OCI-M2 (cell line): ENCODE measurements around the gene PTGDR.

Experiments
- DNase-seq: peaks from one replicate; lab custom pipeline; 2025; ENCODE audit not compliant: unreplicated experiment; lab: John Stamatoyannopoulos, UW

Gene PTGDR

DNA sequence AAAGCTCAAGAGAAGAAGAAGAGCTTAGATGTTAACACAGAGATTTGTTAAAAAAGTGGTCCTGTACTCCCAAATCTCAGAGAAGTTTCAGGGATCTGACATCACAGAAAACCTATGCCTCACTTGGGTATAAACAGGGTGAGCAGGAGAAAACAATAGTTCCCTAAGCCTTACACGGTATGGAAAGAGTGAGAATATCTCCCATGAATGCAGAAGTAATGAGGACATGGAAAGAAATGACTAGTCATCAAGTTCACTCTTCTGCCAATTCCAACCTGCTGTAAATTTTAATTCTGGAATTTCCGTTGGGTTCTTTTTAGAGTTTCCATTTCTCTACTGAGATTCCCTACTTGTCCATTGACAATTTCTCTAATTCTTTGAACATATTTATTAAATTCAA is 40.4 kb downstream of the PTGDR start:
- DNase-seq = no peak

GRCh38 chr14:52310541-52310940 is 43.0 kb downstream of the PTGDR start:
- no peak for DNase-seq

DNA sequence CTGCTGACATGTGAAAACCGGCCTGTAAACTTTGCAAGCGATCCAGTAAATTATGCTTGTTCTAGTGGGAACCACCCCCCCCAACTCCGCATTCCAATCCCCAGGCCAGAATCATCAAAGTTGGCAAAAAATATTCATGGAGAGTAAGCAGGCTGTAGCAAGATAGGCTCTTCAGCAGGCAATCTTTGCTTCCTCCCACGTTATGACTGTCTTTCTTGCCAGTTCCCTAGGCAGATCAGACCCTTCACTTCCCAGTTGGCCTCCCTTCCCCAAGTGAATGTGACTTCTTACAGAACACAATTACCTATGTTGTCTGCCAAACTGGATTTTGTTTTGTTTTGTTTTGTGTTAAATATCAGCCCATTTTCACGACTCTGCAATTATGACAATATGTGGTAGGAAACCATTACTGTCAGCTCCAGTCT is 45.4 kb downstream of the PTGDR start:
- DNase-seq = no peak

- no peak for DNase-seq
Measured at GRCh38 chr14:52313462-52313861, 46.0 kb downstream of the PTGDR start.

DNA sequence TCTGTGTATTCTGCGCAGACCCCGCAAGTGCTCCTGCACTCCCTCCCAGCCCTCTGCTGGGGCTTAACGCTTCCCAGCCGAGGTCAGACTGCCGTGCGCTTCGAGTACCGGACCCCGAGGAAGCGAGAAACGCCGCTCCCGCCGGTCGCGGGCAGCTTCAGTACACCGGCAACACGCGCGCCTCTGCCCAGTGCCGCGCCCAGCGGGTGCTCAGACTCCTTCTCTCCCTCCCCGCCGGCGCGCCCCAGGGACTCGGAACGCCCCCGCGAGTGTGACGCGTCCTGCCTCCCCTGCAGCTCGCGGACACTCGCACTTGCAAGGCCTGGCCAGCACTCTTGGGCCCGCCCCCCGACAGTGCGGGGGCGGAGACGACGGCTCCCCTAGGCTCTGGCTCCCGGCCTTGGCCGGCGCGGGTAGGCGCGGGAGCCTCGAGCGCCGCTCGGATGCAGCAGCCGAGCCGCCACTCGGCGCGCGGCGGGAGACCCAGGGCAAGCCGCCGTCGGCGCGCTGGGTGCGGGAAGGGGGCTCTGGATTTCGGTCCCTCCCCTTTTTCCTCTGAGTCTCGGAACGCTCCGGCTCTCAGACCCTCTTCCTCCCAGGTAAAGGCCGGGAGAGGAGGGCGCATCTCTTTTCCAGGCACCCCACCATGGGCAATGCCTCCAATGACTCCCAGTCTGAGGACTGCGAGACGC is 46.6 kb downstream of the PTGDR start, which contains the start of gene PTGER2:
Gene PTGER2 (plus strand): TSS at position 410 of the 692 bp plus-strand sequence. CDS start 237 bp downstream, at position 647.
- no peak for DNase-seq

- no peak for DNase-seq
Measured at GRCh38 chr14:52314595-52315354, 47.3 kb downstream of the PTGDR start.

- DNase-seq = no peak
Measured at GRCh38 chr14:52315355-52315718, 47.8 kb downstream of the PTGDR start.

- DNase-seq = no peak
Measured at GRCh38 chr14:52318062-52318461, 50.6 kb downstream of the PTGDR start.

- no peak for DNase-seq
Measured at GRCh38 chr14:52318826-52319645, 51.5 kb downstream of the PTGDR start.

DNA sequence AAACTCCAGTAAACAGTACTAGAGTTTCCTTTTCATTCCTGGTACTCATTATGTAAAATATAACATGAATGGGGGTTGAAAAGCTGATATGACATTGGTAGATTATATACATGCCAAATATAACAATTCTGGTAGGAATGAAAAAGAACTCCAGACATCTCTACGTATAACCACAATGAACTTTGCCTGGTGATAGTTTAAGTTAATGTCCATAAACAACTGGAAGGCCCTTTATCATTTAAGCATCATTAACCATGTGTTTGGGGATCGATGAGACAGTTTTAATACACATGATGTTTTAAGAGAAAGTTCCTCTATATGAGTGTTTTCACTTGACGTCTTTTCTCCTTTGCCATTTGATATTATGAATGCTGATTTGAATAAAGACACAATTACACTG is 52.4 kb downstream of the PTGDR start:
- DNase-seq = no peak

DNA sequence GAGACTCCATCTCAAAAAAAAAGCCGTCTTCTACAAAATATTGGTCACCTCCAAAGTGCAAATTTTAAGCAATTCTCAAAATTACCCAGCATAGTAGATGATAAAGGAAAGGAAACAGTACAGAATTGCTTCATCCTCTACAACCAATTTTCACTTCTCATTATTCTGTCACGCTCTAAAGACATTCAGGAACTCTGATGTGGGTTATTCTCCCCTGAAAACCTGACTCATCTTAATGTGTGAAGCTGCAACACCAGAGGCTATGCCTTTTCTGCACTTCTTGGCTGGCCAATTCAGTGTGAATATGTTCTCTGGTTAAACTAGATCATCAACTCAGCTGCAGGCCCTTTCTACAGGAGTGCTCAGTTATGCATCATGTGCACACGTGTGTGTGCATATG is 57.6 kb downstream of the PTGDR start:
- no peak for DNase-seq

DNA sequence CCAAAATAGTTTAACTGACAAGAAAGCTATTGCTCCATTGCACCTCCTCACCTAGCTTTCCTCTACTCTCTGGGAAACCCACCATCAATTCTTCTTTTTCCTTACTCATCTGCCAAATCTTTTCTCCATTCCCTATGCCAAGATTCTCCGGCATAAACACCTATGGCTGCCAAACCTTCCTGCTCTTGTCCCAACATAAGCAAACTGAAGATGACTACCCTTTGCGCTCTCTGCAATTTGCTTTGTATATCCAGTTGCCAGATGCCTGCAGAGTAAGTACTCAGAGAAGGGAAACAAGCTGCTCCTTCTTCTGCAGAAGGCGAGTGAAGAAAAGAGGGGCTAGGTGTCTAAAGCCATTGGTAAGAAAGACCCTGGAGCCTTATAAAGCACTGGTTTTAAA is 58.1 kb downstream of the PTGDR start:
- DNase-seq = no peak
